ENCODE measurements around the gene AGAP3. TPM values are rescaled to one million over a fixed set of nuclear protein-coding genes. Genes with fewer than 3 reads are reported as not detected.

The AGAP3 gene
- total RNA-seq, 1 donor from 2014 or later = 77.8 TPM

GRCh38 chr7:151059367-151060112 lies 26.7 kb upstream of the AGAP3 start, which contains the start of gene SLC4A2:
Gene SLC4A2 (plus strand): TSS chr7:151059589. CDS start chr7:151061988, 2,399 bp downstream.
- no peaks in the 10 kb centered on the region for H3K9me3 Mint-ChIP-seq (ENCODE audit: low read depth)
- peak within 1 kb of the TSS; percentile 97 for H3K27ac Mint-ChIP-seq (ENCODE audit: unreplicated experiment)
- no peaks in the 10 kb centered on the region for H3K27me3 Mint-ChIP-seq (ENCODE audit: low read depth)
- H3K4me3 Mint-ChIP-seq (ENCODE audit: unreplicated experiment) = peak within 1 kb of the TSS; percentile 96
- TF ChIP-seq CTCF (IDR thresholded peaks at IDR 0.05) = peak; percentile 84
- peaks cover 2% of the 10 kb centered on the region for H3K36me3 Mint-ChIP-seq (ENCODE audit: low read depth)
- DNase-seq (ENCODE audit: low spot score) = no peak
- H3K4me1 Mint-ChIP-seq (ENCODE audit: low read depth) = peaks cover 50% of the 10 kb centered on the region

- Mint-ChIP-seq H3K4me1 (ENCODE audit: low read depth) (peaks cover 50% of the 10 kb centered on the region), H3K9me3 (ENCODE audit: low read depth) (no peaks in the 10 kb centered on the region), H3K27ac (ENCODE audit: unreplicated experiment) (peak overlapping the region; percentile 97), H3K4me3 (ENCODE audit: unreplicated experiment) (peak overlapping the region; percentile 96), H3K36me3 (ENCODE audit: low read depth) (peaks cover 2% of the 10 kb centered on the region), H3K27me3 (ENCODE audit: low read depth) (no peaks in the 10 kb centered on the region)
- peak; percentile 57 for TF ChIP-seq CTCF (IDR thresholded peaks at IDR 0.05)
- DNase-seq (ENCODE audit: low spot score) = no peak
Measured at GRCh38 chr7:151060113-151060415, 26.2 kb upstream of the AGAP3 start.

- peak; percentile 64 for TF ChIP-seq CTCF (IDR thresholded peaks at IDR 0.05)
- H3K4me3 Mint-ChIP-seq (ENCODE audit: unreplicated experiment) = peak overlapping the region; percentile 96
- H3K4me1 Mint-ChIP-seq (ENCODE audit: low read depth) = peaks cover 53% of the 10 kb centered on the region
- DNase-seq (ENCODE audit: low spot score) = no peak
- no peaks in the 10 kb centered on the region for H3K9me3 Mint-ChIP-seq (ENCODE audit: low read depth)
- H3K27ac Mint-ChIP-seq (ENCODE audit: unreplicated experiment) = peak overlapping the region; percentile 97
- peaks cover 7% of the 10 kb centered on the region for H3K36me3 Mint-ChIP-seq (ENCODE audit: low read depth)
- H3K27me3 Mint-ChIP-seq (ENCODE audit: low read depth) = no peaks in the 10 kb centered on the region
Measured at GRCh38 chr7:151060416-151061212, 25.7 kb upstream of the AGAP3 start.

- no peaks in the 10 kb centered on the region for H3K27me3 Mint-ChIP-seq (ENCODE audit: low read depth)
- no peak for DNase-seq (ENCODE audit: low spot score)
- peaks cover 49% of the 10 kb centered on the region for H3K4me1 Mint-ChIP-seq (ENCODE audit: low read depth)
- peaks cover 7% of the 10 kb centered on the region for H3K36me3 Mint-ChIP-seq (ENCODE audit: low read depth)
- H3K9me3 Mint-ChIP-seq (ENCODE audit: low read depth) = no peaks in the 10 kb centered on the region
- H3K4me3 Mint-ChIP-seq (ENCODE audit: unreplicated experiment) = peak overlapping the region; percentile 96
- no peak for TF ChIP-seq CTCF (IDR thresholded peaks at IDR 0.05)
- peak overlapping the region; percentile 97 for H3K27ac Mint-ChIP-seq (ENCODE audit: unreplicated experiment)
Measured at GRCh38 chr7:151061213-151062110, 24.8 kb upstream of the AGAP3 start.

- TF ChIP-seq CTCF (IDR thresholded peaks at IDR 0.05) = no peak
Measured at GRCh38 chr7:151062111-151062398, 24.2 kb upstream of the AGAP3 start.

More at GRCh38 chr7:151062111-151062398, 24.2 kb upstream of the AGAP3 start:
- Mint-ChIP-seq H3K4me1 (ENCODE audit: low read depth) (peaks cover 43% of the 10 kb centered on the region), H3K9me3 (ENCODE audit: low read depth) (no peaks in the 10 kb centered on the region), H3K36me3 (ENCODE audit: low read depth) (peaks cover 9% of the 10 kb centered on the region), H3K27ac (ENCODE audit: unreplicated experiment) (peak overlapping the region; percentile 97), H3K27me3 (ENCODE audit: low read depth) (no peaks in the 10 kb centered on the region), H3K4me3 (ENCODE audit: unreplicated experiment) (peak overlapping the region; percentile 96)
- DNase-seq (ENCODE audit: low spot score) = no peak

Data from chondrocyte (in vitro differentiated cells).